Panc1 (cell line): ENCODE measurements around the gene HOXD13. TPM values are rescaled to one million over a fixed set of nuclear protein-coding genes. Genes with fewer than 3 reads are reported as not detected.

Source experiments
- ATAC-seq: fragments of 200-7000 bp; cut with Tn5 transposase; 2 replicates; pipeline ENCODE4 v1.9.1; 2020; ENCODE audit warnings: mild to moderate bottlenecking, moderate library complexity
- BruUV-seq: library from RNA; stranded (reverse); fragments of 400-500 nt; replicated peaks from 2 replicates; lab custom pipeline; 2021; lab: Mats Ljungman, UMichigan
- CTCF ChIA-PET: fragments of 300-600 bp; sonication (Branson Sonifier 250); formaldehyde crosslinking; loops from one replicate; lab custom pipeline; 2022; ENCODE audit warnings: antibody characterized with exemption; lab: Charles Lee
- POLR2A ChIA-PET: fragments of 300-600 bp; sonication (Branson Sonifier 250); formaldehyde crosslinking; loops from one replicate; lab custom pipeline; 2022; ENCODE audit warnings: antibody characterized with exemption; lab: Charles Lee
- DNase-seq: peaks from one replicate; pipeline ENCODE4 v3.0.0-alpha.2; 2010; ENCODE audit warnings: low read depth, low spot score
- H3K27ac ChIP-seq: 2 replicates; pipeline ENCODE4 v1.5.1; 2011; ENCODE audit warnings: mild to moderate bottlenecking, low read length, inconsistent platforms
- H3K27me3 ChIP-seq: fragments of 200-500 bp; sonication (Bioruptor generic); 2 replicates; pipeline ENCODE4 v1.6.0; 2014; ENCODE audit warnings: low read length, inconsistent platforms; ENCODE audit not compliant: control insufficient read depth, insufficient read depth
- H3K36me3 ChIP-seq: fragments of 200-500 bp; sonication (Bioruptor generic); 2 replicates; pipeline ENCODE4 v1.5.1; 2014; ENCODE audit warnings: inconsistent platforms, mild to moderate bottlenecking, low read length, moderate library complexity; ENCODE audit not compliant: control insufficient read depth, insufficient read depth
- H3K4me1 ChIP-seq: 2 replicates; pipeline ENCODE4 v1.5.1; 2011; ENCODE audit warnings: inconsistent platforms, mild to moderate bottlenecking, low read length, moderate library complexity; ENCODE audit not compliant: control insufficient read depth, insufficient read depth
- H3K4me3 ChIP-seq, 2 experiments: 2 replicates each; pipeline ENCODE4 v1.5.1; 2011 to 2012; ENCODE audit warnings: low read depth in 2 of 2, low read length in 2 of 2, mild to moderate bottlenecking in 2 of 2, inconsistent platforms in 1 of 2, moderate library complexity in 1 of 2
- H3K9me3 ChIP-seq: fragments of 200-500 bp; sonication (Bioruptor generic); 2 replicates; pipeline ENCODE4 v1.5.1; 2014; ENCODE audit warnings: low read depth, mild to moderate bottlenecking, inconsistent platforms, low read length, moderate library complexity; ENCODE audit not compliant: control insufficient read depth, insufficient read depth
- POLR2AphosphoS5 ChIP-seq: IDR thresholded peaks from 2 replicates; pipeline ENCODE4 v1.6.1; 2012; ENCODE audit warnings: mild to moderate bottlenecking, low read depth, low read length, moderate library complexity
- SIN3A ChIP-seq: IDR thresholded peaks from 2 replicates; pipeline ENCODE4 v1.6.1; 2012; ENCODE audit warnings: low read depth, mild to moderate bottlenecking, low read length, moderate library complexity, borderline replicate concordance; ENCODE audit not compliant: insufficient read depth
- TCF7L2 ChIP-seq: IDR thresholded peaks from 2 replicates; pipeline ENCODE4 v1.6.1; 2011; ENCODE audit warnings: mild to moderate bottlenecking, low read depth, low read length, inconsistent platforms
- in situ Hi-C: cut with HindIII; loops from 2 replicates; pipeline ENCODE4 v1.10.0; 2016; ENCODE audit warnings: low sequenced_read_pairs, low pct_unique_long_range_greater_than_20kb
- intact Hi-C: fragments of 100-400 bp; cut with micrococcal nuclease; formaldehyde crosslinking; loops from one replicate; pipeline ENCODE4 v1.10.0; 2022; ENCODE audit not compliant: unreplicated experiment
- total RNA-seq: library from RNA; stranded (reverse); gene quantifications from one replicate; pipeline ENCODE4 v1.2.1, GENCODE V29; 2021; ENCODE audit not compliant: unreplicated experiment
- TF ChIP-seq, protein P1 (sequence below), 2 experiments: IDR thresholded peaks; 2 replicates each; pipeline ENCODE4 v1.6.1; 2011 to 2012; ENCODE audit warnings: low read depth in 2 of 2, control low read depth in 1 of 2, low read length in 1 of 2, mild to moderate bottlenecking in 1 of 2, moderate library complexity in 1 of 2; ENCODE audit not compliant: insufficient read depth in 1 of 2
- TF ChIP-seq, protein P2 (sequence below): fragments of 450-650 bp; IDR thresholded peaks from 2 replicates; pipeline ENCODE4 v1.5.1; 2017; ENCODE audit warnings: mild to moderate bottlenecking

Gene HOXD13
- total RNA-seq, 1 experiment from 2014 or later: not detected

DNA sequence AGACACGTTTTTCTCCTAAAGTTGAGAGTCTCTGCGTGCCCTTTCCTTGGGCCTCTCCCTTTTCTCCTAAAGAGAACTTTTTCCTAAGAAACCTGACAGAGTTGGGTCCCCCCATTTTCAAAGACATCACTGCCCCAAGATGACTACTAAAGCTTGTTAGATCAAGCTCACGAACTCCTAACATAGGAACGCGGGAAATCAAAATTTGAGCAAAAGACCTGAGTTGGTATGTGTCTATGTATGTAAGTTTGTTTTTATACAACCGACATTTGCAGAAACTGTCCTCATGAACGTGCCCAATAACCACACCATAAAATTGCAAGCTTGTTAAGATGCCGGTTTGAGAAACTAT lies 1.4 kb downstream of the HOXD13 start:
- no TSS peak for BruUV-seq
- ChIA-PET CTCF (no interaction called here), POLR2A (no interaction called here)
- intact Hi-C loops (no loop called here), in situ Hi-C loops (no loop called here)
- Histone ChIP-seq H3K27me3 (peaks cover 14% of the 10 kb centered on the region), H3K4me1 (peaks cover 13% of the 10 kb centered on the region), H3K27ac (no peak overlapping the region), H3K36me3 (no peaks in the 10 kb centered on the region), H3K9me3 (no peaks in the 10 kb centered on the region), H3K4me3 (no peak overlapping the region)
- DNase-seq (no peak), ATAC-seq (no peak)
- TF ChIP-seq POLR2AphosphoS5 (no peak), TCF7L2 (no peak), SIN3A (no peak)
- TF ChIP-seq, protein P1, sequence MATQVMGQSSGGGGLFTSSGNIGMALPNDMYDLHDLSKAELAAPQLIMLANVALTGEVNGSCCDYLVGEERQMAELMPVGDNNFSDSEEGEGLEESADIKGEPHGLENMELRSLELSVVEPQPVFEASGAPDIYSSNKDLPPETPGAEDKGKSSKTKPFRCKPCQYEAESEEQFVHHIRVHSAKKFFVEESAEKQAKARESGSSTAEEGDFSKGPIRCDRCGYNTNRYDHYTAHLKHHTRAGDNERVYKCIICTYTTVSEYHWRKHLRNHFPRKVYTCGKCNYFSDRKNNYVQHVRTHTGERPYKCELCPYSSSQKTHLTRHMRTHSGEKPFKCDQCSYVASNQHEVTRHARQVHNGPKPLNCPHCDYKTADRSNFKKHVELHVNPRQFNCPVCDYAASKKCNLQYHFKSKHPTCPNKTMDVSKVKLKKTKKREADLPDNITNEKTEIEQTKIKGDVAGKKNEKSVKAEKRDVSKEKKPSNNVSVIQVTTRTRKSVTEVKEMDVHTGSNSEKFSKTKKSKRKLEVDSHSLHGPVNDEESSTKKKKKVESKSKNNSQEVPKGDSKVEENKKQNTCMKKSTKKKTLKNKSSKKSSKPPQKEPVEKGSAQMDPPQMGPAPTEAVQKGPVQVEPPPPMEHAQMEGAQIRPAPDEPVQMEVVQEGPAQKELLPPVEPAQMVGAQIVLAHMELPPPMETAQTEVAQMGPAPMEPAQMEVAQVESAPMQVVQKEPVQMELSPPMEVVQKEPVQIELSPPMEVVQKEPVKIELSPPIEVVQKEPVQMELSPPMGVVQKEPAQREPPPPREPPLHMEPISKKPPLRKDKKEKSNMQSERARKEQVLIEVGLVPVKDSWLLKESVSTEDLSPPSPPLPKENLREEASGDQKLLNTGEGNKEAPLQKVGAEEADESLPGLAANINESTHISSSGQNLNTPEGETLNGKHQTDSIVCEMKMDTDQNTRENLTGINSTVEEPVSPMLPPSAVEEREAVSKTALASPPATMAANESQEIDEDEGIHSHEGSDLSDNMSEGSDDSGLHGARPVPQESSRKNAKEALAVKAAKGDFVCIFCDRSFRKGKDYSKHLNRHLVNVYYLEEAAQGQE (IDR thresholded peaks at IDR 0.05; ENCODE audit: insufficient read depth in 1 of 2, low read depth in 2 of 2, low read length in 1 of 2): no peak
- TF ChIP-seq, protein P2, sequence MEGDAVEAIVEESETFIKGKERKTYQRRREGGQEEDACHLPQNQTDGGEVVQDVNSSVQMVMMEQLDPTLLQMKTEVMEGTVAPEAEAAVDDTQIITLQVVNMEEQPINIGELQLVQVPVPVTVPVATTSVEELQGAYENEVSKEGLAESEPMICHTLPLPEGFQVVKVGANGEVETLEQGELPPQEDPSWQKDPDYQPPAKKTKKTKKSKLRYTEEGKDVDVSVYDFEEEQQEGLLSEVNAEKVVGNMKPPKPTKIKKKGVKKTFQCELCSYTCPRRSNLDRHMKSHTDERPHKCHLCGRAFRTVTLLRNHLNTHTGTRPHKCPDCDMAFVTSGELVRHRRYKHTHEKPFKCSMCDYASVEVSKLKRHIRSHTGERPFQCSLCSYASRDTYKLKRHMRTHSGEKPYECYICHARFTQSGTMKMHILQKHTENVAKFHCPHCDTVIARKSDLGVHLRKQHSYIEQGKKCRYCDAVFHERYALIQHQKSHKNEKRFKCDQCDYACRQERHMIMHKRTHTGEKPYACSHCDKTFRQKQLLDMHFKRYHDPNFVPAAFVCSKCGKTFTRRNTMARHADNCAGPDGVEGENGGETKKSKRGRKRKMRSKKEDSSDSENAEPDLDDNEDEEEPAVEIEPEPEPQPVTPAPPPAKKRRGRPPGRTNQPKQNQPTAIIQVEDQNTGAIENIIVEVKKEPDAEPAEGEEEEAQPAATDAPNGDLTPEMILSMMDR: no peak

DNA sequence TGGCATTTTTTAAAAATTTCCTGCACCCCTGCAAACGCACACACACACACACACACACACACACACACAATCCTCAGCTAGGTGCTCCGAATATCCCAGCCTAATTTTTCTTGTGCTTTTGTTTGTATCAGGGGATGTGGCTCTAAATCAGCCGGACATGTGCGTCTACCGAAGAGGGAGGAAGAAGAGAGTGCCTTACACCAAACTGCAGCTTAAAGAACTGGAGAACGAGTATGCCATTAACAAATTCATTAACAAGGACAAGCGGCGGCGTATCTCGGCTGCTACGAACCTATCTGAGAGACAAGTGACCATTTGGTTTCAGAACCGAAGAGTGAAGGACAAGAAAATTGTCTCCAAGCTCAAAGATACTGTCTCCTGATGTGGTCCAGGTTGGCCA lies 1.8 kb downstream of the HOXD13 start:
- Histone ChIP-seq H3K27ac (no peak overlapping the region), H3K9me3 (no peaks in the 10 kb centered on the region), H3K27me3 (peaks cover 11% of the 10 kb centered on the region), H3K4me1 (peaks cover 13% of the 10 kb centered on the region), H3K36me3 (no peaks in the 10 kb centered on the region), H3K4me3 (no peak overlapping the region)
- BruUV-seq: no TSS peak
- TF ChIP-seq TCF7L2 (no peak), SIN3A (no peak), POLR2AphosphoS5 (no peak)
- TF ChIP-seq, protein P2: no peak
- TF ChIP-seq, protein P1 (IDR thresholded peaks at IDR 0.05; ENCODE audit: insufficient read depth in 1 of 2, low read depth in 2 of 2, low read length in 1 of 2): no peak
- ATAC-seq: no peak
- in situ Hi-C loops: no loop called here
- CTCF ChIA-PET: no interaction called here
- intact Hi-C loops: no loop called here
- DNase-seq: no peak
- POLR2A ChIA-PET: no interaction called here
